Measurements from ENCODE around the gene PSME3IP1.
A peak's percentile ranks its signal among the peaks of the same experiment; 100 is the strongest.

Gene PSME3IP1

GRCh38 chr16:57105184-57105583, 80.7 kb downstream of the PSME3IP1 start:
- Histone ChIP-seq H3F3A (ENCODE audit: low read depth) (no peaks in the 10 kb centered on the region), H3K4me3 (ENCODE audit: low read length, poor library complexity, severe bottlenecking) (no peak overlapping the region), H3K36me3 (ENCODE audit: insufficient read depth, low read length) (no peaks in the 10 kb centered on the region), H3K4me2 (ENCODE audit: low read depth, low read length, poor library complexity, severe bottlenecking) (peak overlapping the region; percentile 9), H3K9me3 (ENCODE audit: insufficient read depth, low read depth, low read length) (no peaks in the 10 kb centered on the region), H3K9me2 (replicated peaks; ENCODE audit: low read depth, low read length) (no peaks in the 10 kb centered on the region), H3K27me3 (ENCODE audit: insufficient read depth, low read length, poor library complexity, severe bottlenecking) (no peaks in the 10 kb centered on the region), H3K9ac (ENCODE audit: low read depth, low read length, poor library complexity, severe bottlenecking) (no peak overlapping the region), H3K4me1 (ENCODE audit: insufficient read depth, low read length, poor library complexity, severe bottlenecking) (peaks cover 31% of the 10 kb centered on the region), H4K20me1 (ENCODE audit: insufficient read depth, low read length, poor library complexity, severe bottlenecking) (peaks cover 7% of the 10 kb centered on the region), H3K79me2 (ENCODE audit: insufficient read depth, low read length) (peaks cover 50% of the 10 kb centered on the region), H2AFZ (ENCODE audit: low read length) (no peak overlapping the region)
- TF ChIP-seq CTCF (conservative IDR thresholded peaks at IDR 0.05; ENCODE audit: low read length): no peak

DNA sequence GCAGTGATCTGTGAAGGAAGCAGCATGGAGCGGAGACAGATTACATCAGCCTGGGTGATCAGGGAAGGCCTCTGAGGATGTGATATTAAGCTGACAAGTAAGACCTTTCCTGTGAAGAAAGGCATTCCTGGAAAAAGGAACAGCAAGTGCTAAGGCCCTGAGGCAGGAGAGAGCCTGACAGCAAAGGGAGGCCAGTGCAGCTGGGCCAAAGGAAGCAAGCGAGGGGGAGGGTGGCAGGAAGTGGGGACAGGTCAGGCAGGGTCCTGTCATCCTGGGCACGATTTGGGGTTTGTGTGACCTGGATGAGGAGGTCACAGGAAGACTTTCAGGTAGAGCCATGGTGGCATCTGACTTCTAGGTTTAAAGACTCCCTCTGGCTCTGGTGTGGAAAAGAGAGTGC, 81.1 kb downstream of the PSME3IP1 start:
- Histone ChIP-seq H3K9me2 (replicated peaks; ENCODE audit: low read depth, low read length) (no peaks in the 10 kb centered on the region), H3F3A (ENCODE audit: low read depth) (no peaks in the 10 kb centered on the region), H4K20me1 (ENCODE audit: insufficient read depth, low read length, poor library complexity, severe bottlenecking) (peaks cover 7% of the 10 kb centered on the region), H3K79me2 (ENCODE audit: insufficient read depth, low read length) (peaks cover 55% of the 10 kb centered on the region), H3K4me1 (ENCODE audit: insufficient read depth, low read length, poor library complexity, severe bottlenecking) (peaks cover 35% of the 10 kb centered on the region), H3K27me3 (ENCODE audit: insufficient read depth, low read length, poor library complexity, severe bottlenecking) (no peaks in the 10 kb centered on the region), H3K9ac (ENCODE audit: low read depth, low read length, poor library complexity, severe bottlenecking) (no peak overlapping the region), H3K4me2 (ENCODE audit: low read depth, low read length, poor library complexity, severe bottlenecking) (peak overlapping the region; percentile 9), H3K9me3 (ENCODE audit: insufficient read depth, low read depth, low read length) (no peaks in the 10 kb centered on the region), H2AFZ (ENCODE audit: low read length) (no peak overlapping the region), H3K4me3 (ENCODE audit: low read length, poor library complexity, severe bottlenecking) (no peak overlapping the region), H3K36me3 (ENCODE audit: insufficient read depth, low read length) (no peaks in the 10 kb centered on the region)
- TF ChIP-seq EZH2phosphoT487 (IDR thresholded peaks at IDR 0.05; ENCODE audit: borderline replicate concordance) (no peak), CTCF (conservative IDR thresholded peaks at IDR 0.05; ENCODE audit: low read length) (no peak)

GRCh38 chr16:57102888-57103851, 82.7 kb downstream of the PSME3IP1 start:
- Histone ChIP-seq H3K4me3 (ENCODE audit: low read length, poor library complexity, severe bottlenecking) (no peak overlapping the region), H3F3A (ENCODE audit: low read depth) (no peaks in the 10 kb centered on the region), H3K9me3 (ENCODE audit: insufficient read depth, low read depth, low read length) (no peaks in the 10 kb centered on the region), H3K36me3 (ENCODE audit: insufficient read depth, low read length) (no peaks in the 10 kb centered on the region), H3K9ac (ENCODE audit: low read depth, low read length, poor library complexity, severe bottlenecking) (no peak overlapping the region), H3K27me3 (ENCODE audit: insufficient read depth, low read length, poor library complexity, severe bottlenecking) (no peaks in the 10 kb centered on the region), H4K20me1 (ENCODE audit: insufficient read depth, low read length, poor library complexity, severe bottlenecking) (peaks cover 7% of the 10 kb centered on the region), H2AFZ (ENCODE audit: low read length) (no peak overlapping the region), H3K4me1 (ENCODE audit: insufficient read depth, low read length, poor library complexity, severe bottlenecking) (peaks cover 42% of the 10 kb centered on the region), H3K9me2 (replicated peaks; ENCODE audit: low read depth, low read length) (no peaks in the 10 kb centered on the region), H3K79me2 (ENCODE audit: insufficient read depth, low read length) (peaks cover 62% of the 10 kb centered on the region), H3K4me2 (ENCODE audit: low read depth, low read length, poor library complexity, severe bottlenecking) (no peak overlapping the region)
- TF ChIP-seq CTCF (conservative IDR thresholded peaks at IDR 0.05; ENCODE audit: low read length) (no peak), EZH2phosphoT487 (IDR thresholded peaks at IDR 0.05; ENCODE audit: borderline replicate concordance) (no peak)
